SU-DHL-6 (cell line): ENCODE measurements around the gene ENO1.

Source experiments
- EZH2phosphoT487 ChIP-seq: fragments of 200-600 bp; sonication (generic), shearing (Covaris generic); conservative IDR thresholded peaks from 2 replicates; pipeline ENCODE4 v1.6.1; 2018; ENCODE audit warnings: mild to moderate bottlenecking, antibody characterized with exemption, low read length, moderate library complexity, mixed read lengths
- TF ChIP-seq, protein P1 (sequence below): fragments of 200-600 bp; sonication (generic); IDR thresholded peaks from one replicate; pipeline ENCODE4 v1.5.1; 2017; ENCODE audit warnings: antibody characterized with exemption, mild to moderate bottlenecking, low read length, moderate library complexity; ENCODE audit not compliant: insufficient read depth, poor library complexity, severe bottlenecking

DNA sequence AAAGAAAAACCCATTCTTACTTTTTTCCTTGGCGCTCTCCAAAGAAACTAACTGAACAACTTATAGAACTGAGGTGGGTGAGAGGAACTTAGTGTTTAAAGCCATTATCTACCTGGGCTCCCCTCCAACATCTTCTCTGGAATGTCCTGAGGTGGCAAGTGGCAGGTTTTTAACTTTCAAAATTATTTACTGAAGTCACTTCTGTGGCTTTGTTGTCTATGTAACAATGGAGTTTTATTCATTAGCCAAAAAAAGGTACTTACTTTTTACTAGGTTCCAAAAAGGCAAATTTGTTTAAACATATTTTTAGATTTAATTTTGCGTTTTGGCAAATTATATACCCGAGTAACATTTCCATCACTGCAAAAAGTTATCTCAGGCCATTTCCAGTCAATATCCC lies 2.4 kb downstream of the ENO1 start:
- TF ChIP-seq, protein P1, sequence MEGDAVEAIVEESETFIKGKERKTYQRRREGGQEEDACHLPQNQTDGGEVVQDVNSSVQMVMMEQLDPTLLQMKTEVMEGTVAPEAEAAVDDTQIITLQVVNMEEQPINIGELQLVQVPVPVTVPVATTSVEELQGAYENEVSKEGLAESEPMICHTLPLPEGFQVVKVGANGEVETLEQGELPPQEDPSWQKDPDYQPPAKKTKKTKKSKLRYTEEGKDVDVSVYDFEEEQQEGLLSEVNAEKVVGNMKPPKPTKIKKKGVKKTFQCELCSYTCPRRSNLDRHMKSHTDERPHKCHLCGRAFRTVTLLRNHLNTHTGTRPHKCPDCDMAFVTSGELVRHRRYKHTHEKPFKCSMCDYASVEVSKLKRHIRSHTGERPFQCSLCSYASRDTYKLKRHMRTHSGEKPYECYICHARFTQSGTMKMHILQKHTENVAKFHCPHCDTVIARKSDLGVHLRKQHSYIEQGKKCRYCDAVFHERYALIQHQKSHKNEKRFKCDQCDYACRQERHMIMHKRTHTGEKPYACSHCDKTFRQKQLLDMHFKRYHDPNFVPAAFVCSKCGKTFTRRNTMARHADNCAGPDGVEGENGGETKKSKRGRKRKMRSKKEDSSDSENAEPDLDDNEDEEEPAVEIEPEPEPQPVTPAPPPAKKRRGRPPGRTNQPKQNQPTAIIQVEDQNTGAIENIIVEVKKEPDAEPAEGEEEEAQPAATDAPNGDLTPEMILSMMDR, result no peak
- TF ChIP-seq EZH2phosphoT487, result no peak
